Tibial artery (tissue), 4 donors: ENCODE data around the gene TTC7B.

Source experiments
- DNase-seq, 2 donors: peaks; one replicate each; pipeline ENCODE4 v3.0.0-alpha.2; 2019
- H3K27ac ChIP-seq, 2 donors: fragments of 200-600 bp; sonication (generic) in 1 of 2; 1 replicate in 1 of 2; 2 replicates in 1 of 2; pipeline ENCODE4 v1.5.1; 2018 to 2019; ENCODE audit warnings: mild to moderate bottlenecking in 1 of 2
- H3K27me3 ChIP-seq, 2 donors: fragments of 200-600 bp; sonication (generic) in 1 of 2; one replicate each; pipeline versions ENCODE4 v1.5.1 to v1.6.0; 2016 to 2019
- H3K36me3 ChIP-seq, 3 donors: fragments of 200-600 bp; sonication (generic) in 2 of 3; one replicate each; pipeline ENCODE4 v1.5.1; 2016 to 2019; ENCODE audit warnings: mild to moderate bottlenecking in 2 of 3
- H3K4me1 ChIP-seq, 4 donors: fragments of 200-600 bp; sonication (generic) in 2 of 4; 1 replicate in 3 of 4; 2 replicates in 1 of 4; pipeline ENCODE4 v1.5.1; 2016 to 2019
- H3K4me3 ChIP-seq, 2 donors: fragments of 200-600 bp; sonication (generic) in 1 of 2; 1 replicate in 1 of 2; 2 replicates in 1 of 2; pipeline ENCODE4 v1.5.1; 2018 to 2019; ENCODE audit warnings: mild to moderate bottlenecking in 2 of 2
- H3K9me3 ChIP-seq, 3 donors: fragments of 200-600 bp; sonication (generic) in 1 of 3; one replicate each; pipeline ENCODE4 v1.5.1; 2016 to 2019
- CTCF ChIP-seq, 2 experiments: fragments of 200-600 bp in 1 of 2; fragments of 450-650 bp in 1 of 2; IDR thresholded peaks; one replicate each; pipeline ENCODE4 v1.5.1; 2017 to 2019; ENCODE audit warnings: antibody characterized with exemption in 2 of 2, mild to moderate bottlenecking in 1 of 2, moderate library complexity in 1 of 2
- intact Hi-C: fragments of 100-400 bp; cut with DNase I; formaldehyde crosslinking; loops from one replicate; pipeline ENCODE4 v1.15.0; 2023; ENCODE audit warnings: low total_unique reads

Gene TTC7B

GRCh38 chr14:90487031-90487430 lies 329.2 kb downstream of the TTC7B start:
- Histone ChIP-seq H3K9me3 (peaks cover 0 to 2% (median 0%) of the 10 kb centered on the region in 3 donors), H3K4me1 (peaks cover 0 to 22% (median 20%) of the 10 kb centered on the region in 4 donors), H3K4me3 (no peak overlapping the region), H3K27me3 (peaks cover 0 to 4% of the 10 kb centered on the region in 2 donors), H3K27ac (no peak overlapping the region), H3K36me3 (no peaks in the 10 kb centered on the region)
- peak in 1 of 2 donors; percentile 55 for DNase-seq
- intact Hi-C loops, result no loop called here
- no peak for TF ChIP-seq CTCF (IDR thresholded peaks at IDR 0.05)

- Histone ChIP-seq H3K9me3 (peaks cover 0 to 12% (median 0%) of the 10 kb centered on the region in 3 donors), H3K27me3 (peaks cover 0 to 4% of the 10 kb centered on the region in 2 donors), H3K36me3 (no peaks in the 10 kb centered on the region), H3K27ac (no peak overlapping the region), H3K4me3 (no peak overlapping the region), H3K4me1 (no peaks in the 10 kb centered on the region)
- intact Hi-C loops, result no loop called here
- no peak for TF ChIP-seq CTCF (IDR thresholded peaks at IDR 0.05)
- DNase-seq, result no peak
Observed at GRCh38 chr14:90484291-90484690, 331.9 kb downstream of the TTC7B start.

- H3K27me3 ChIP-seq, result peaks cover 0 to 4% of the 10 kb centered on the region in 2 donors
- DNase-seq, result peak in 1 of 2 donors; percentile 61
- no peak for TF ChIP-seq CTCF (IDR thresholded peaks at IDR 0.05)
- H3K9me3 ChIP-seq, result peaks cover 0 to 12% (median 0%) of the 10 kb centered on the region in 3 donors
- no peak overlapping the region for H3K27ac ChIP-seq
- H3K4me1 ChIP-seq, result no peaks in the 10 kb centered on the region
- intact Hi-C loops, result no loop called here
- H3K4me3 ChIP-seq, result no peak overlapping the region
- no peaks in the 10 kb centered on the region for H3K36me3 ChIP-seq
Observed at GRCh38 chr14:90483571-90483974, 332.7 kb downstream of the TTC7B start.

- Histone ChIP-seq H3K4me1 (no peaks in the 10 kb centered on the region), H3K27me3 (peaks cover 0 to 4% of the 10 kb centered on the region in 2 donors), H3K4me3 (no peak overlapping the region), H3K9me3 (peaks cover 0 to 12% (median 0%) of the 10 kb centered on the region in 3 donors), H3K27ac (no peak overlapping the region), H3K36me3 (no peaks in the 10 kb centered on the region)
- intact Hi-C loops, result no loop called here
- TF ChIP-seq CTCF (IDR thresholded peaks at IDR 0.05), result no peak
- DNase-seq, result peak in 1 of 2 donors; percentile 41
Observed at GRCh38 chr14:90483117-90483516, 333.1 kb downstream of the TTC7B start.

GRCh38 chr14:90475298-90475697 lies 340.9 kb downstream of the TTC7B start:
- no peak for TF ChIP-seq CTCF (IDR thresholded peaks at IDR 0.05)
- no peaks in the 10 kb centered on the region for H3K36me3 ChIP-seq
- intact Hi-C loops, result no loop called here
- H3K4me3 ChIP-seq, result no peak overlapping the region
- no peak for DNase-seq
- no peaks in the 10 kb centered on the region for H3K4me1 ChIP-seq
- no peaks in the 10 kb centered on the region for H3K27me3 ChIP-seq
- peaks cover 0 to 13% (median 6%) of the 10 kb centered on the region in 3 donors for H3K9me3 ChIP-seq
- no peak overlapping the region for H3K27ac ChIP-seq
